Panc1 (cell line): ENCODE data around the gene DISP1.

Experiments
- POLR2AphosphoS5 ChIP-seq: IDR thresholded peaks from 2 replicates; pipeline ENCODE4 v1.6.1; 2012; ENCODE audit warnings: mild to moderate bottlenecking, low read depth, low read length, moderate library complexity
- TF ChIP-seq, protein P1 (sequence below): fragments of 450-650 bp; IDR thresholded peaks from 2 replicates; pipeline ENCODE4 v1.5.1; 2017; ENCODE audit warnings: mild to moderate bottlenecking
- TF ChIP-seq, protein P2 (sequence below), 2 experiments: IDR thresholded peaks; 2 replicates each; pipeline ENCODE4 v1.6.1; 2011 to 2012; ENCODE audit warnings: low read depth in 2 of 2, control low read depth in 1 of 2, low read length in 1 of 2, mild to moderate bottlenecking in 1 of 2, moderate library complexity in 1 of 2; ENCODE audit not compliant: insufficient read depth in 1 of 2

DNA sequence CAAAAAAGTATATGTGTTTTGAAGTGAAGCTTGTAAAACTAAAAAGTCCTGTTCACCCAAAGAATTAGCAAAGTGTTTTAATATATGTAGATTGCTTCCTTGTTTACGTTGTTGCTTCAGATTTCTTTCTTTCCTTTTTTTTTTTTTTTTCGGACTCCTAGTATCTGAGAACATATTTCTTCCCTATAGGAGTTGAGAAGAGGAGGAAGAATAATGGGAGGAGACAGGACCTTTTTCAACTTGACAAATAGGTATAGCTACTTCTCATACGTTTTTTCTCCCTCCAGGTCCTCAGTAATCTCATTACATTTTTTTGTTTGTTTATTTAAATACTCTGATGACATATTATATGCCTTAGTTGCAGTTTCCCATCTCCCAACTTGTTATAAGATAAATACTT lies 8.9 kb downstream of the DISP1 start:
- TF ChIP-seq, protein P1, sequence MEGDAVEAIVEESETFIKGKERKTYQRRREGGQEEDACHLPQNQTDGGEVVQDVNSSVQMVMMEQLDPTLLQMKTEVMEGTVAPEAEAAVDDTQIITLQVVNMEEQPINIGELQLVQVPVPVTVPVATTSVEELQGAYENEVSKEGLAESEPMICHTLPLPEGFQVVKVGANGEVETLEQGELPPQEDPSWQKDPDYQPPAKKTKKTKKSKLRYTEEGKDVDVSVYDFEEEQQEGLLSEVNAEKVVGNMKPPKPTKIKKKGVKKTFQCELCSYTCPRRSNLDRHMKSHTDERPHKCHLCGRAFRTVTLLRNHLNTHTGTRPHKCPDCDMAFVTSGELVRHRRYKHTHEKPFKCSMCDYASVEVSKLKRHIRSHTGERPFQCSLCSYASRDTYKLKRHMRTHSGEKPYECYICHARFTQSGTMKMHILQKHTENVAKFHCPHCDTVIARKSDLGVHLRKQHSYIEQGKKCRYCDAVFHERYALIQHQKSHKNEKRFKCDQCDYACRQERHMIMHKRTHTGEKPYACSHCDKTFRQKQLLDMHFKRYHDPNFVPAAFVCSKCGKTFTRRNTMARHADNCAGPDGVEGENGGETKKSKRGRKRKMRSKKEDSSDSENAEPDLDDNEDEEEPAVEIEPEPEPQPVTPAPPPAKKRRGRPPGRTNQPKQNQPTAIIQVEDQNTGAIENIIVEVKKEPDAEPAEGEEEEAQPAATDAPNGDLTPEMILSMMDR, result no peak
- no peak for TF ChIP-seq POLR2AphosphoS5
- TF ChIP-seq, protein P2, sequence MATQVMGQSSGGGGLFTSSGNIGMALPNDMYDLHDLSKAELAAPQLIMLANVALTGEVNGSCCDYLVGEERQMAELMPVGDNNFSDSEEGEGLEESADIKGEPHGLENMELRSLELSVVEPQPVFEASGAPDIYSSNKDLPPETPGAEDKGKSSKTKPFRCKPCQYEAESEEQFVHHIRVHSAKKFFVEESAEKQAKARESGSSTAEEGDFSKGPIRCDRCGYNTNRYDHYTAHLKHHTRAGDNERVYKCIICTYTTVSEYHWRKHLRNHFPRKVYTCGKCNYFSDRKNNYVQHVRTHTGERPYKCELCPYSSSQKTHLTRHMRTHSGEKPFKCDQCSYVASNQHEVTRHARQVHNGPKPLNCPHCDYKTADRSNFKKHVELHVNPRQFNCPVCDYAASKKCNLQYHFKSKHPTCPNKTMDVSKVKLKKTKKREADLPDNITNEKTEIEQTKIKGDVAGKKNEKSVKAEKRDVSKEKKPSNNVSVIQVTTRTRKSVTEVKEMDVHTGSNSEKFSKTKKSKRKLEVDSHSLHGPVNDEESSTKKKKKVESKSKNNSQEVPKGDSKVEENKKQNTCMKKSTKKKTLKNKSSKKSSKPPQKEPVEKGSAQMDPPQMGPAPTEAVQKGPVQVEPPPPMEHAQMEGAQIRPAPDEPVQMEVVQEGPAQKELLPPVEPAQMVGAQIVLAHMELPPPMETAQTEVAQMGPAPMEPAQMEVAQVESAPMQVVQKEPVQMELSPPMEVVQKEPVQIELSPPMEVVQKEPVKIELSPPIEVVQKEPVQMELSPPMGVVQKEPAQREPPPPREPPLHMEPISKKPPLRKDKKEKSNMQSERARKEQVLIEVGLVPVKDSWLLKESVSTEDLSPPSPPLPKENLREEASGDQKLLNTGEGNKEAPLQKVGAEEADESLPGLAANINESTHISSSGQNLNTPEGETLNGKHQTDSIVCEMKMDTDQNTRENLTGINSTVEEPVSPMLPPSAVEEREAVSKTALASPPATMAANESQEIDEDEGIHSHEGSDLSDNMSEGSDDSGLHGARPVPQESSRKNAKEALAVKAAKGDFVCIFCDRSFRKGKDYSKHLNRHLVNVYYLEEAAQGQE (IDR thresholded peaks at IDR 0.05; ENCODE audit: insufficient read depth in 1 of 2, low read depth in 2 of 2, low read length in 1 of 2), result no peak
